Activated gamma-delta T cell treated with anti-CD3 and anti-CD28 coated beads, Interleukin-2, amount 50 U/mL, for 16 hours (primary cell): ENCODE data around the gene MICU2.
A peak's percentile ranks its signal among the peaks of the same experiment; 100 is the strongest.

Source experiments
- DNase-seq: peaks from one replicate; pipeline ENCODE4 v3.0.0-alpha.2; 2020; ENCODE audit warnings: low read depth

Gene MICU2

GRCh38 chr13:21483748-21484147 lies 120.2 kb downstream of the MICU2 start:
- DNase-seq: no peak

- DNase-seq: no peak
Measured at GRCh38 chr13:21481359-21481758, 122.6 kb downstream of the MICU2 start.

- peak; percentile 38 for DNase-seq
Measured at GRCh38 chr13:21478881-21479808, 124.8 kb downstream of the MICU2 start.

- peak; percentile 79 for DNase-seq
Measured at GRCh38 chr13:21476893-21477472, 127.0 kb downstream of the MICU2 start.

GRCh38 chr13:21475115-21475514 lies 128.9 kb downstream of the MICU2 start:
- no peak for DNase-seq

GRCh38 chr13:21470785-21471184 lies 133.2 kb downstream of the MICU2 start:
- no peak for DNase-seq

GRCh38 chr13:21466527-21466926 lies 137.4 kb downstream of the MICU2 start:
- no peak for DNase-seq

- no peak for DNase-seq
Measured at GRCh38 chr13:21465710-21466160, 138.2 kb downstream of the MICU2 start.

GRCh38 chr13:21463424-21463823 lies 140.5 kb downstream of the MICU2 start:
- no peak for DNase-seq

- no peak for DNase-seq
Measured at GRCh38 chr13:21461131-21461530, 142.8 kb downstream of the MICU2 start.

- peak; percentile 85 for DNase-seq
Measured at GRCh38 chr13:21458813-21459701, 144.9 kb downstream of the MICU2 start, which contains the start of gene ZDHHC20. Gene ZDHHC20, minus strand, starts transcription at chr13:21459303. Its CDS starts 132 bp downstream, at chr13:21459171.

GRCh38 chr13:21458451-21458812 lies 145.5 kb downstream of the MICU2 start:
- peak; percentile 45 for DNase-seq

GRCh38 chr13:21453387-21454081 lies 150.4 kb downstream of the MICU2 start:
- DNase-seq: no peak

- no peak for DNase-seq
Measured at GRCh38 chr13:21450936-21451335, 153.0 kb downstream of the MICU2 start.

GRCh38 chr13:21446656-21447055 lies 157.3 kb downstream of the MICU2 start:
- DNase-seq: no peak

GRCh38 chr13:21445759-21446158 lies 158.2 kb downstream of the MICU2 start:
- no peak for DNase-seq

GRCh38 chr13:21443171-21443570 lies 160.8 kb downstream of the MICU2 start:
- DNase-seq: no peak
